GM12878 (cell line): ENCODE data around the gene PDE10A. TPM values are rescaled to one million over a fixed set of nuclear protein-coding genes. Genes with fewer than 3 reads are reported as not detected.

Source experiments
- ATAC-seq: fragments of 200-7000 bp; cut with Tn5 transposase; 3 replicates; pipeline ENCODE4 v1.9.1; 2020; ENCODE audit warnings: mild to moderate bottlenecking, moderate library complexity
- BruUV-seq: library from RNA; stranded (reverse); fragments of 400-500 nt; replicated peaks from 2 replicates; lab custom pipeline; 2021; lab: Mats Ljungman, UMichigan
- CTCF ChIA-PET: fragments of 300-600 bp; sonication (Branson Sonifier 250); formaldehyde crosslinking; extraction: SDS; loops from one replicate; lab custom pipeline; 2021; ENCODE audit warnings: inconsistent platforms; lab: Yijun Ruan, JAX
- POLR2A ChIA-PET: fragments of 350-600 bp; formaldehyde crosslinking; extraction: SDS; loops from one replicate; lab custom pipeline; 2021; ENCODE audit warnings: inconsistent platforms; lab: Charles Lee
- RAD21 ChIA-PET: fragments of 300-600 bp; sonication (Branson Sonifier 250); formaldehyde crosslinking; loops from one replicate; lab custom pipeline; 2023; ENCODE audit warnings: antibody characterized with exemption; ENCODE audit not compliant: unreplicated experiment; lab: Charles Lee
- SMC1A ChIA-PET: fragments of 300-600 bp; sonication (Branson Sonifier 250); formaldehyde crosslinking; loops from one replicate; lab custom pipeline; 2023; ENCODE audit not compliant: unreplicated experiment, uncharacterized antibody; lab: Charles Lee
- DNase-seq: peaks from one replicate; pipeline ENCODE4 v3.0.0-alpha.2; 2011; ENCODE audit warnings: low read depth, low spot score
- FAIRE-seq: peaks from 3 replicates; lab custom pipeline; 2011; peaks lifted over from hg19 to GRCh38; lab: Jason Lieb, UNC
- H2AFZ ChIP-seq: 2 replicates; pipeline ENCODE4 v1.6.0; 2011; ENCODE audit warnings: low read depth, low read length, control low read depth; ENCODE audit not compliant: control insufficient read depth
- H3K27ac ChIP-seq: 2 replicates; pipeline ENCODE4 v1.5.1; 2011; ENCODE audit warnings: control low read depth; ENCODE audit not compliant: control insufficient read depth, insufficient read depth
- H3K27me3 ChIP-seq, 2 experiments: replicated peaks in 1 of 2; 2 replicates each; pipeline versions ENCODE4 v1.6.0 to v1.6.1; 2011; ENCODE audit warnings: low read length in 1 of 2; ENCODE audit not compliant: control insufficient read depth in 2 of 2, insufficient read depth in 2 of 2
- H3K36me3 ChIP-seq, 2 experiments: 2 replicates each; pipeline ENCODE4 v1.5.1; 2011; ENCODE audit warnings: low read length in 1 of 2; ENCODE audit not compliant: control insufficient read depth in 2 of 2, insufficient read depth in 2 of 2
- H3K4me1 ChIP-seq: 2 replicates; pipeline ENCODE4 v1.6.1; 2011; ENCODE audit warnings: mild to moderate bottlenecking, low read length, moderate library complexity, mixed read lengths; ENCODE audit not compliant: control insufficient read depth, insufficient read depth
- H3K4me2 ChIP-seq: 2 replicates; pipeline ENCODE4 v1.6.0; 2011; ENCODE audit warnings: control low read depth; ENCODE audit not compliant: control insufficient read depth, insufficient read depth
- H3K4me3 ChIP-seq: fragments of 200-600 bp; sonication (generic); 2 replicates; pipeline ENCODE4 v1.5.1; 2016
- H3K79me2 ChIP-seq: 2 replicates; pipeline ENCODE4 v1.6.0; 2011; ENCODE audit warnings: low read length; ENCODE audit not compliant: control insufficient read depth, insufficient read depth
- H3K9ac ChIP-seq: 2 replicates; pipeline ENCODE4 v1.8.0; 2011; ENCODE audit warnings: low read length, control low read depth, mixed read lengths; ENCODE audit not compliant: control insufficient read depth, insufficient read depth
- H3K9me3 ChIP-seq: replicated peaks from 3 replicates; pipeline ENCODE4 v1.5.1; 2011; ENCODE audit warnings: mild to moderate bottlenecking, low read length; ENCODE audit not compliant: control insufficient read depth, insufficient read depth
- H4K20me1 ChIP-seq: 2 replicates; pipeline ENCODE4 v1.6.0; 2011; ENCODE audit not compliant: control insufficient read depth, insufficient read depth
- CREM ChIP-seq: IDR thresholded peaks from 2 replicates; pipeline ENCODE4 v1.6.1; 2014; ENCODE audit warnings: antibody characterized with exemption, low read depth
- CTCF ChIP-seq, 3 experiments: IDR thresholded peaks in 2 of 3; conservative IDR thresholded peaks in 1 of 3; 2 replicates each; pipeline ENCODE4 v1.5.1; 2011; ENCODE audit warnings: low read depth in 3 of 3, low read length in 3 of 3, mild to moderate bottlenecking in 3 of 3, control low read depth in 2 of 3, moderate library complexity in 2 of 3, inconsistent platforms in 1 of 3, mixed read lengths in 1 of 3; ENCODE audit not compliant: control insufficient read depth in 2 of 3, insufficient read depth in 1 of 3; ENCODE audit errors: extremely low read depth in 1 of 3
- E2F8 ChIP-seq: fragments of 450-650 bp; IDR thresholded peaks from 2 replicates; pipeline ENCODE4 v1.6.1; 2018; ENCODE audit warnings: mild to moderate bottlenecking, low read depth, moderate library complexity; ENCODE audit not compliant: partially characterized antibody
- MTA3 ChIP-seq: IDR thresholded peaks from 2 replicates; pipeline ENCODE4 v1.6.1; 2012; ENCODE audit warnings: low read length, inconsistent platforms, borderline replicate concordance
- MYB ChIP-seq: fragments of 150-350 bp; IDR thresholded peaks from 2 replicates; pipeline ENCODE4 v1.6.1; 2014; ENCODE audit warnings: mild to moderate bottlenecking, low read depth, low read length, borderline replicate concordance
- MYC ChIP-seq: IDR thresholded peaks from 2 replicates; pipeline ENCODE4 v1.6.1; 2011; ENCODE audit warnings: mild to moderate bottlenecking, low read length, moderate library complexity, inconsistent platforms; ENCODE audit not compliant: insufficient read depth, insufficient replicate concordance, insufficient read length, severe bottlenecking
- NBN ChIP-seq: fragments of 450-650 bp; IDR thresholded peaks from 2 replicates; pipeline ENCODE4 v1.6.1; 2016
- NRF1 ChIP-seq: conservative IDR thresholded peaks from 2 replicates; pipeline ENCODE4 v1.6.1; 2011; ENCODE audit warnings: mild to moderate bottlenecking, low read depth, low read length, improper control_type of control experiment
- PAX8 ChIP-seq: fragments of 450-650 bp; IDR thresholded peaks from 2 replicates; pipeline ENCODE4 v1.6.1; 2017; ENCODE audit warnings: mild to moderate bottlenecking, moderate library complexity
- POLR2A ChIP-seq: IDR thresholded peaks from 2 replicates; pipeline ENCODE4 v1.6.1; 2011; ENCODE audit warnings: low read depth, mild to moderate bottlenecking, low read length
- POLR2AphosphoS5 ChIP-seq: IDR thresholded peaks from 2 replicates; pipeline ENCODE4 v1.6.1; 2011; ENCODE audit warnings: mild to moderate bottlenecking, low read length, inconsistent platforms
- RCOR1 ChIP-seq: conservative IDR thresholded peaks from 2 replicates; pipeline ENCODE4 v1.6.1; 2012; ENCODE audit warnings: low read depth, low read length, improper control_type of control experiment
- SMC3 ChIP-seq: IDR thresholded peaks from 2 replicates; pipeline ENCODE4 v1.6.1; 2011; ENCODE audit warnings: low read length, improper control_type of control experiment, borderline replicate concordance
- SUZ12 ChIP-seq: fragments of 200-600 bp; sonication (generic); IDR thresholded peaks from one replicate; pipeline ENCODE4 v1.6.1; 2018; ENCODE audit warnings: antibody characterized with exemption, mild to moderate bottlenecking; ENCODE audit not compliant: unreplicated experiment
- ZBTB33 ChIP-seq: fragments of 450-650 bp; IDR thresholded peaks from 2 replicates; pipeline ENCODE4 v1.6.1; 2017; ENCODE audit warnings: mild to moderate bottlenecking
- ZNF24 ChIP-seq: fragments of 450-650 bp; IDR thresholded peaks from 2 replicates; pipeline ENCODE4 v1.6.1; 2017; ENCODE audit warnings: antibody characterized with exemption, mild to moderate bottlenecking
- ZZZ3 ChIP-seq: IDR thresholded peaks from 2 replicates; pipeline ENCODE4 v1.6.1; 2011; ENCODE audit warnings: low read depth; ENCODE audit not compliant: control insufficient read depth, insufficient read length
- WGBS: methylation state at CpG from one replicate; pipeline ENCODE4 v1.1.6; 2016; ENCODE audit warnings: low lambda C conversion rate; ENCODE audit not compliant: insufficient replicate concordance, insufficient coverage; ENCODE audit errors: missing lambda C conversion rate; 5-methylcytosine and 5-hydroxymethylcytosine counted together
- in situ Hi-C: fragments of 300-500 bp; cut with MboI; formaldehyde crosslinking; loops from 9 replicates; pipeline ENCODE4 v1.14.3; 2018; ENCODE audit warnings: mixed read lengths
- intact Hi-C: fragments of 100-400 bp; cut with micrococcal nuclease; formaldehyde crosslinking; loops from one replicate; pipeline ENCODE4 v1.14.2; 2022; ENCODE audit not compliant: unreplicated experiment
- polyA plus RNA-seq, 11 experiments: library from polyadenylated mRNA; depleted of rRNA in 4 of 11; unstranded in 6 of 11; stranded (reverse) in 5 of 11; fragments of >200 nt; fragmentation: Nextera tagmentation in 4 of 11; fragmentation: Illumina TruSeq in 1 of 11; extraction: Ambion mirVana in 4 of 11; extraction: Trizol in 1 of 11; gene quantifications; 1 replicate in 1 of 11; 2 replicates in 10 of 11; pipeline versions ENCODE4 v1.2.1 to v1.2.3, GENCODE V29; 2011 to 2016; ENCODE audit warnings: inconsistent platforms in 2 of 11, missing spikeins in 2 of 11, low read depth in 1 of 11
- total RNA-seq, 4 experiments: library from RNA; depleted of rRNA in 3 of 4; stranded (reverse); fragments of >200 nt in 3 of 4; fragmentation: Illumina TruSeq in 1 of 4; extraction: Trizol in 1 of 4; gene quantifications; 2 replicates each; pipeline versions ENCODE4 v1.2.1 to v1.2.3, GENCODE V29; 2013 to 2021

The PDE10A gene
- total and polyA plus RNA-seq, 10 of the 15 experiments (the other 5 are each of a cell fraction or from before 2014, with no cell fraction given): under 0.01 to 1.3 (median 0.03) TPM; not detected in 2

- Histone ChIP-seq H3K4me2 (no peak overlapping the region), H4K20me1 (no peaks in the 10 kb centered on the region), H3K36me3 (no peaks in the 10 kb centered on the region), H3K27me3 (no peaks in the 10 kb centered on the region), H3K4me1 (no peaks in the 10 kb centered on the region), H3K79me2 (no peaks in the 10 kb centered on the region), H3K27ac (no peak overlapping the region), H3K9me3 (no peaks in the 10 kb centered on the region), H3K4me3 (no peak overlapping the region), H2AFZ (no peak overlapping the region), H3K9ac (no peak overlapping the region)
- DNase-seq: no peak
- SMC1A ChIA-PET: no interaction called here
- no peak for FAIRE-seq
- CTCF ChIA-PET: no interaction called here
- TF ChIP-seq E2F8 (no peak), NBN (no peak), MYB (no peak), SUZ12 (no peak), NRF1 (no peak), CTCF (IDR thresholded peaks at IDR 0.05 in 2 of 3, conservative IDR thresholded peaks at IDR 0.05 in 1 of 3; ENCODE audit: control insufficient read depth in 2 of 3, extremely low read depth in 1 of 3, insufficient read depth in 1 of 3, low read depth in 3 of 3, low read length in 3 of 3) (no peak), POLR2AphosphoS5 (no peak), ZZZ3 (no peak), MTA3 (no peak), ZBTB33 (no peak), SMC3 (no peak), PAX8 (no peak), ZNF24 (no peak), RCOR1 (no peak), CREM (no peak), POLR2A (no peak), MYC (no peak)
- in situ Hi-C loops (no loop called here), intact Hi-C loops (no loop called here)
- ATAC-seq: no peak
- no TSS peak for BruUV-seq
- WGBS: 6% methylated on average over 7 of the region's 7 CpGs
- POLR2A ChIA-PET: no interaction called here
- RAD21 ChIA-PET: no interaction called here
These were observed 68.3 kb downstream of the PDE10A start for GRCh38 chr6:165594584-165595333.
